HG02943 (cell line): ENCODE measurements around the gene RANBP2.
"Not testable (repeated sequence)": the region's sequence is repeated elsewhere in the genome, so short reads cannot be mapped to it uniquely, and the experiment has no call there.

Experiments
- ATAC-seq: cut with Tn5 transposase; IDR thresholded peaks from one replicate; pipeline ENCODE4 v1.9.1; 2021; ENCODE audit warnings: mild to moderate bottlenecking, low read depth, moderate library complexity; ENCODE audit not compliant: unreplicated experiment

The RANBP2 gene

DNA sequence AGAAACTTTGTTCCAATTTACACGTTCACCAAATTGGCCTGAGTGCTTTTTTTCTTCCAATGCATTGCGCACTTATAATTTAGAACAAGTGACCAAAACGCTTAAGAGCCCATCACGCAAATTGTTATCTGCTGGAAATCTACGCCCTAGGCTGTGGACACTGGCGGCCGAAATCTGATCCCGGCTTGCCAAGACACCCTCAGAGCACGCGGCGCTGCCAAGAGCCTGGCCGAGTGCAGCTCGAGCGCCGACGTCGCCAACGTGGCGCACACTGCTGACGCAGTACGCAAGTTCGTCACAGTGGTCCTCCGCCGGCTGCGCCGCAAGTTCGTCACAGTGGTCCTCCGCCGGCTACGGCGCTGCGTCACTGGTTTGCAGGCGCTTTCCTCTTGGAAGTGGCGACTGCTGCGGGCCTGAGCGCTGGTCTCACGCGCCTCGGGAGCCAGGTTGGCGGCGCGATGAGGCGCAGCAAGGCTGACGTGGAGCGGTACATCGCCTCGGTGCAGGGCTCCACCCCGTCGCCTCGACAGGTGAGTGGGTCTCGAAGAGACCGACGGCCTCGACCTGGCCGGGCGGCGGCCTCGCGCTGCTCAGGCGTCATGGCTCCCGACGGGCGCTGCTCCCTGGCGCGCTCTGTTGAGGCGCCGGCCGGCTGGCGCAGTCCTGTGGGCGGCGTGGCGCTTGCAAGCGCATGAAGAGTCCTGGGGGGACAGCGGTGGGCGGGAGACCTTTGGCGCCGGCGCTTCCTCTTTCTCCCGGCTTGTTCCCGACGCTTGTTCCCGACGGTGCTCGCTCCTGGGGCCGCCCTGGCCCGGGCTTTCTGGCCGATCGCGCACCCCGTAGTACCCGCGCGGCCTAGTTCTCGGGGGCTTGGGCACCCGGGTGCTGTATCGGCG, at the start of gene RANBP2:
RANBP2 (plus strand) TSS at position 334 of the 896 bp plus-strand sequence; CDS start at position 459, 125 bp downstream.
- ATAC-seq, result peak; percentile 98

DNA sequence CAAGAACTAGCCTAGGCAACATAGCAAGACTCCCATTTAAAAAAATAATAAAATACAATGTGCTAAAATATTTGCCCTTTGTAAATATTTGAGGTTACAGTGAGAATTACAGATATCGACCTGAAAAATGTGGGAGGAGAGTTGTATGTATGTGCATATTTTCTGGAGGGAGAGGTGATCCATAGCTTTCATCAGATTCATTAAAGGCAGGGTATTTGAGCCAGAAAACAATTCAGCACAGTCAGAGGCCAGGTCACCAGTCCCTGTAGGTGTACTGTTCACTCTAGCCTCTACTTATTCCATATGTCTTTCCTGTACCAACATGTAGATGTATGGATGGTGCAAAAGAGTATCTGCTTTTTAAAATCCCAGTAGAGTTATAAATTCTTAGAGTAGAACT, 49.0 kb upstream of the RANBP2 start:
- not testable (repeated sequence) for ATAC-seq

DNA sequence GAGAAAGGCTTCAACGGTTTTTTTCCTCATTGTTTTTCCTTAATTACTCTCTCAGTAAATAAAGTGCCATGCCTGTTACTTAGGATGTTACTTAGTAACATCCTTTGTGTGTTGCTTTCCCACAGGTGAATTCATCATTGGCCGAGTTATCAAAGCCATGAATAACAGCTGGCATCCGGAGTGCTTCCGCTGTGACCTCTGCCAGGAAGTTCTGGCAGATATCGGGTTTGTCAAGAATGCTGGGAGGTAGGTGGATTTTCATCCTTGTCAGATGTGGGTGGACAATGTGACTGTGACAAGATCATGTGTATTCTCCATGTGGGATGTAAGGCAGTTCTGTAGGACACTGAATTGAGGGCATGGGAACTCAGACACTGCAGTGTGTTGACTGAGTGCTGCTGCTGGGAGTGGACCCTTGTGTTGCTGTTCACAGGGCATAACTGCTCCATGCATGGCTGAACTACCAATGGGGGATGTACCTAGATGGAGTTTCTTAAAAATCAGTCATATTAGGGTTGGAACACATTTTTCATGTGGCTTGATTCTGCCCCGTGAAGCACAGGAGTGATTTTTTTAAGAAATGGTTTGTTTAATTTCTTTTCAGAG, 47.0 kb upstream of the RANBP2 start:
- ATAC-seq, result not testable (repeated sequence)

DNA sequence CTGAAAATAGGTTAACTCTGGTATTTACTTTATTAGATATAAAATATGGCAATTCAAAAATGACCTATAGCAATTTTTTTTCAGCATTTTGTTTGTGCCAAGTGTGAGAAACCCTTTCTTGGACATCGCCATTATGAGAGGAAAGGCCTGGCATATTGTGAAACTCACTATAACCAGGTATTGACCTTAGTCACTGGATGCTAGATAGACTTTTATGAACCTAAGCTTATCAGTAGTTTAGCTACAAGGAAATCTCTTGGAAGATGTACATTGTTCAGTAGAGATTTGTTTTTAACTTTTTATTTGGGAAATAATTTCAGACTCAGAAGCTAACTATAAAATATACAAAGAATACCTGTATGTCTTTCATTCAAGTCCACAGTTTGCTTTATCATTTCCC, 42.8 kb upstream of the RANBP2 start:
- not testable (repeated sequence) for ATAC-seq

DNA sequence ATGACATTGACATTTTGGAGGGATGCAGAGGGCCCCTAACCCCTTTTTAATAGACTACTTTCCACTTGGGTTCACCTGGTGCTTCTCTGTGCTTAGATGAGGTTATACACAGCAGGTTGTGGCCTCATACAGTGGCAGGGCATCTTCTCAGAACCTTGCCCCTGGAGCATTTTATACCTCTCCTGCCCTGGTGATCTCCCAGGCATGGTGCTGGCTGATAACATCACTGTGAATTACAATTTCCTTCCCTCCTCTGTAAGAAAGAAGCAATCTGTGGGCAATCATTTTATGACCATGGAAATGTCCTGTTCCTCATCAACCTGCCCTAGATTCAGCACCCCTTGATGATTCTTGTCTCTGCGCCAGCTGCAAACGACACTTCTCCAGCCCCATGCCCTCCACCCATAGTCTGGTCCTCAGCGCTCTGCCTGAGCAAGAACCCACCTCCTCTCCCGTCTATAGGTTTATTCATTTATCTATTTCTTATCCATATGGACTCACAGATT, 42.0 kb upstream of the RANBP2 start:
- ATAC-seq, result not testable (repeated sequence)

DNA sequence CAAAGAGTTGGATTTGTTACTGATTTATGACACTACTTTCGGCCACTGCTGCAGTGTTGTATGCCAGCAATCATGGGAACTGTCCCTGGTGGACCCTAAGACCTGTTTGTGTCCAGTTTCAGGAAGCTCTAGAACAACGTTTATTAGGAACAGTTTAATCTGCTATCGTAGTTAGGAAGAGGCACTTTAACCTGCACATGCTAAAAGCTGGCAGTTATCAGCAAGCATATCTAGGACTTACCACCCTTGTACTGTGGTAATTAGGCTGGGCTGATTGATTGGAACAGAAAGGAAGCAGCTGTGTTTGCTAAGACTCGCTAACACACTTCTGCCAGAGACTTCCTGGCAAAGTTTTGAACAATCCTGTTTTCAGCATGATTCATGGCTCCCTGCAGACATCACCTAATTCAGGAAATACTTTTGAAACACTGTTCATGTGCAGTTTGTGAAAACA, 41.1 kb upstream of the RANBP2 start:
- not testable (repeated sequence) for ATAC-seq

DNA sequence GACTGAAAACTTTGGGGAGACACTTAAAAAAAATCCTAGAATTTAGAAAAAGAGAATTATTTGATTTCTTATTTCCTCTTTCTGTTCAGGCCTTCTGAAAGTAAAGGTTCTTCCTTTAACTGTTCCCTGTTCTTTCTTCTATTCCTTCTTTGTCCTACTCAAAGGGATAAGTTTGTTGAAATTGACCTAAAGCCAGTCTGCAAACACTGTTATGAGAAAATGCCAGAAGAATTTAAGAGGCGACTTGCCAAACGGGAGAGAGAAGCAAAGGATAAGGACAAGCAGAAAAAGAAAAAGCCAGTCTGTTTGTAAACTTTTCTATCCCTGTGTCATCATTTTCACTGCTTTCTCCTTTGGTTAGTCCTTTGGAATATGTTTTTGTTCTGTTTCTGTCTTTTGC, 38.5 kb upstream of the RANBP2 start:
- not testable (repeated sequence) for ATAC-seq

DNA sequence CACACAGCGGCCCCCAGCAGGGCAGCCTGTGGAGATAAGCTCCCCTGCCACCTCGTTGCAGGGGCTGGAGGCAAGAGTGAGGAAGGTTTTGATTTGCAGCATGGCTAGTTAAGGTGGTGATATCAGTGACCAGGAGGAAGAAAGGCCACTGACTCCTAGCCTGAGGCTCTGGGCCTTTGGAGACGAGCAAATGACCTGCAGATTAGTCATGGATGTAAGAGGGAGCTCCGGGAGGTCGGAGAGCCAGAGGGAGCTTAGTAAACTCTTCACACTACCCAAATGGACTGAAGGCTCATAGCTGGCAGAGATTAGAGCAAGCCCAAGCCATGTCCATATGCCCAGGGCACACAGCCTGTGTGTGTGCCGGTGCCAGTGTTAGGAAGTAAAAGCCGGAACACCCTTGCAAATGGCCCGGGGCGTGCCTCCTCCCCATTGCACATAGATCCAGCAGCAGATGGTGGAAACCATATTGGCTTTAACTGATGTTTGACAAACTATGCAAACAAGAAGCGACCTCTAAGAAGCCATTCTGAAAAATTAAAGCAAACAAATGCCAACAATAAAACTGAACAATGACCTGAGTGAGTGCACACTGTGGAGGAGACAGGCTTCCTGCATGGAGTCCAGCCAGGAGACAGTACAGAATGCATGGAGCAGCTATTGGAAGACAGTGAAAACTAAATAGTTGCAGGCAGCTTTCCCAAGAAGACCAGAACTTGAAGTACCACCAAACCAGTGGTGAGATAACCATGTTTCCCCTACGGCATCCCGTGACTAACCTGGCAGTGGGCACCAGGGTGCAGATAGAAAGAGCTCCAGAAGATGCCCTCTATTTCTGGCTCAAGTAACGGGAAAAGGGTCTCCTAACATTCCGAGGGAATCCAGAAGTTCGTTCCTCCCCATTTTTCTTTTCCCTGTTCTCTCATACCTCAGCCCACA, 30.2 kb upstream of the RANBP2 start:
- ATAC-seq, result not testable (repeated sequence)

DNA sequence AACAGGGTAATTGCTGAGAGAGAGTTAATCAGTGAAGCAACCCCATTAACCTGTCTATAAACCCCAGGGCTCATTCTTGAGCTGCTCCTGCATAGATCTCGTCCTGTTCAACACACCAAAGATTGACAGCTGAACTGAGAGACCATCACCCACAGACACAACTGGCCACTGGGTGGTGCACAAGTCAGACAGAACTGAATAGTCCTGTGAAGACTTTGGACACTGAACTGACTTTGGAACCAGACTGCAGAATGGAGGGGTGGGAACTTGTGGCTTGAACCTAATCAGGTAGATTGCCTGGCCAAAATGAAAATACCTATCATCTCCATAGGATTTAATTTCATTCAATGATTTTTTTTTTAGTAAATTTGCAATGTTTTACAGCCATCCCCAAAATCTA, 29.3 kb upstream of the RANBP2 start:
- peak; percentile 80 for ATAC-seq

DNA sequence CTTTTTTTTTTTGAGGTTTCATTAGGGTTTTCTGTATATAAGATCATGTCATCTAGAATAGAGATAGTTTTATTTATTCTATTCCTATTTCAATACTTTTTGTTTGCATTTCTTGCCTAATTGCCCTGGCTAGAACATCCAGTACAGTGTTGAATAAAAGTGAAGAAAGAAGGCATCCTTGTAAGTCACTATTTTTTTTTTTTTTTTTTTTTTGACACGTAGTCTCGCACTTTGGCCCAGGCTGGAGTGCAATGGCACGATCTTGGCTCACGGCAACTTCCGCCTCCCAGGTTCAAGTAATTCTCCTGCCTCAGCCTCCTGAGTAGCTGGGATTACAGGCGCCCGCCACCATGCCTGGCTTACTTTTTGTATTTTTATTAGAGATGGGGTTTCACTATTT, 27.8 kb upstream of the RANBP2 start:
- ATAC-seq, result no peak

DNA sequence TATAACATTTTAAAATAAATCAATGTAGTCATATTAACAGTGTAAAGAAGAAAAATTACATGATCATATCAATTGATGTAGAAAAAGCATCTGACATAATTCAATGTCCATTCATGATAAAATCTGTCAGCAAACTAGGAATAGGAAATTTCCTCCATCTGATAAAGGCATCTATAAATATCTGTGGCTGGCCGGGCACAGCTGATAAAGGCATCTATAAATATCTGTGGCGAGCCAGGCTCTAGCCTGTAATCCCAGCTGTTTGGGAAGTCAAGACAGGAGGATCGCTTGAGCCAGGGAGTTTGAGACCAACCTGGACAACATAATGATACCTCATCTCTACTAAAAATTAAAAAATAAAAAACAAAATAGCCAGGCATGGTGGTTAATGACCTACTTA, 18.1 kb upstream of the RANBP2 start:
- no peak for ATAC-seq

DNA sequence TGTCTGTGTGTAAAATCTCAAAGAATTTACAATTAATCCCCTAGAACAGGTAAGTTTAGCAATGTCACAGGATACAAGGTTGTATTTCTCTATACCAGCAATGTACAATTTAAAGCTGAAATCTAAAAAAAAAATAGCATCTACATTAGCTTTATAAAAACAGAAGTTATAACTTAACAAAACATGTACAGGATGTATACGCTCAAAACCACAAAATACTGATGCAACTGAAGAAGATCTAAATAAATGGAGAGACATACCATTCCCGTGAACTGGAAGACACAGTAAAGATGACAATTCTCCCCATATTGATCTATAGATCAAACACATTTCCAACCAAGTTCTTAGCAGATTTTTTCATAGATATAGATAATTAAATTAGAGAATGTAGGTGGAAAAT, 17.5 kb upstream of the RANBP2 start:
- ATAC-seq, result no peak

DNA sequence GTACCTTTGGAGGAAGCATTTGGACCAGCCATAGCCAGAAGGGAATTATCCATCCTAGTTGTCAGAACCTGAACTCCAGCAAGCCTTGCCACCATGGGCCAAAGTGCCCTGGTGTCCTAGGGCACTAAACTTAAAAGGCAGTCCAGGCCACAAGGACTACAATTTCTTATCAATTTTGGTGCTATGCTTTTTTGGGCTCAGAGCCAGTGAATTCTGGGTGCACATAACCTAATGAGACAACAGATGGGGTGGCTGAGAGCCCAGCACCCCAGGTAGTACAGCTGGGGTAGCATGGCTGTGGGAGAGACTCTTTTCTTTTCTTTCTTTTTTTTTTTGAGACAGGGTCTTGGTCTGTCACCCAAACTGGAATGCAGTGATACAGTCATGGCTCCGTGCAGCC, 14.4 kb upstream of the RANBP2 start:
- no peak for ATAC-seq

DNA sequence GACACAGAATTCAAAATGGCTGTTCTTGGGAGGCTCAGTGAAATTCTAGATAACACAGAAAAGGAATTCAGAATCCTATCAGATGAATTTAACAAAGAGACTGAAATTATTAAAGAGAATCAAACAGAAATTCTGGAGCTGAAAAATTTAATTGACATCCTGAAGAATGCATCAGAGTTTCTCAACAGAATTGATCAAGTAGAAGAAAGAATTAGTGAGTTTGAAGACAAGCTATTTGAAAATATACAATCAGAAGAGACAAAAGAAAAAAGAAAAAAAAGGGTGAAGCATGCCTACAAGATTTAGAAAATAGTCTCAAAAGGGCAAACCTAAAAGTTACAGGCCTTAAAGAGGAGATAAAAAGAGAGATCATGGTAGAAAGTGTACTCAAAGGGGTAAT, 12.0 kb upstream of the RANBP2 start:
- ATAC-seq, result no peak

DNA sequence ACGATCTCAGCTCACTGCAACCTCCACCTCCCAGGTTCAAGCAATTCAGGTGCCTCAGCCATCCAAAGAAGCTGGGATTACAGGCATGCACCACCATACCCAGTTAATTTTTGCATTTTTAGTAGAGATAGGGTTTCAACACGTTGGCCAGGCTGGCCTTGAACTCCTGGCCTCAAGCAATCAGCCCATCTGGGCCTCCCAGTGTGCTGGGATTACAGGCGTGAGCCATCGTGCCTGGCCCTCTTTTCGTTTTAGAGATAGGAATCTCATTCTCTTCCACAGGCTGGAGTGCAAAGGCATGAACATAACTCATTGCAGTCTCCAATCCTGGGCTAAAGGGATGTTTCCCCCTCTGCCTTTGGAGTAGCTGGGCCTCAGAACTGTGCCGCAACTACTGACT, 2.3 kb upstream of the RANBP2 start:
- ATAC-seq, result not testable (repeated sequence)

DNA sequence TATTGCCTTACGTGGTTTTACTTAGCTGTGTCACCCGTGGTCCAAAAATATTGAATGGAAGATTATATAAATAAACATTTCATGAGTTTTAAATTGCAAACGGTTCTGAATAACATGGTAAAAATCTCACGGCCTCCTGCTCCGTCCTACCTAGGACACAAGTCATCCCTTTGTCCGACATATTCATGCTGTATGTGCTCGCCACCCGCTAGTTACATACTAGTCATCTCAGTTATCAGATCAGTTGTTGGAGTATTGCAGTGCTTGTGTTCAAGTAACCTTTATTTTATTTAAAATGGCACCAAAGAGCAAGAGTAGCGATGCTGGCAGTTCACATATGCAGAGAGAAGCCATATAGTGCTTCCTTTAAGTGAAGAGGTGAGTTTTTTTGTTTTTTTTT, 6.8 kb downstream of the RANBP2 start:
- ATAC-seq, result not testable (repeated sequence)

DNA sequence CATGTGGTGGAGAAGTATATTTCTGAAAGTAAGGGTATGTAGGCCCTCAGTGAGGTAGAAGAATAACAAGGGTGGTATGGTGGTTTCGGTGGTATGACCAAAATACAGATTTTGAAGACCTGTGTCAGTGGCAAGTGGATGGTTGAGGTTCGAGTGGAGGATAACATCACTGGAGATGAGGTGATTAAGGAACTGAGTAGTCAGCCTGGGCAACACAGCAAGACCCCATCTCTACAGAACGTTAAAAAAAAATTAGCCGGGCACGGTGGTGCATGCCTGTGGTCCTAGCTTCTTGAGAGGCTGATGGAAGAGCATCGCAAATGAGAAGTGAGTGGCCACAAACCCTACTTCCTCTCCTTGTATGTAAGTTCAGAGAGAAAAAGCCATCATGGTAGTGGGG, 15.4 kb downstream of the RANBP2 start:
- ATAC-seq, result not testable (repeated sequence)

DNA sequence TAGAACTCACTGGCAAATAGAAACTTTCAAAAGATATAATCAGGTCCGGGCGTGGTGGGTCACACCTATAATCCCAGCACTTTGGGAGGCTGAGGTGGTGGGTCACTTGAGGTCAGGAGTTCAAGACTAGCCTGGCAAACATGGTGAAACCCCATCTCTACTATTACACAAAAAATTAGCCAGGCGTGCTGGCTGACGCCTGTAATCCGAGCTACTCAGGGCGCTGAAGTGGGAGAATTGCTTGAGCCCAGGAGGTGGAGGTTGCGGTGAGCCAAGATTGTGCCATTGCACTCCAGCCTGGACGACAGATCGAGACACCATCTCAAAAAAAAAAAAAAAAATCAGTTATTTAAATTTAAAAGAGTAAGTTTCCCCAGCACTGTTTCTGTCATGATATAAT, 38.7 kb downstream of the RANBP2 start:
- ATAC-seq, result not testable (repeated sequence)

DNA sequence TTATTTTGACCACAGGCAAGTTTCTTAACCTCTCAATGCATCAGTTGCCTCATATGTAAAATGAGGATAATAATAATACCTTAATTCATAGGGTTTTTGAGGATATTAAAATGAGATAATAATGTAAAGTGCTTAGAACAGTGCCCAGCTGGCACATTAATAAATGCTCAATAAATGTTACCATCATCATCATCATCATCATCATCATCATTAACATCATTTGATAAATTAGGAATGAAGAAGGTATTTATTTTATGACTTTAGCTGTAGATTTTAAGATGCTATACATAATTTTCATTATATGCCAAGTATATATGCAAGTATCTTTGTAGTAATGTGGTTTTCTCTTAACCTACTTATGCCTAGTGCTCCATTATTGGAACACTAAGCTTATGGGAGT, 43.3 kb downstream of the RANBP2 start:
- ATAC-seq, result not testable (repeated sequence)

DNA sequence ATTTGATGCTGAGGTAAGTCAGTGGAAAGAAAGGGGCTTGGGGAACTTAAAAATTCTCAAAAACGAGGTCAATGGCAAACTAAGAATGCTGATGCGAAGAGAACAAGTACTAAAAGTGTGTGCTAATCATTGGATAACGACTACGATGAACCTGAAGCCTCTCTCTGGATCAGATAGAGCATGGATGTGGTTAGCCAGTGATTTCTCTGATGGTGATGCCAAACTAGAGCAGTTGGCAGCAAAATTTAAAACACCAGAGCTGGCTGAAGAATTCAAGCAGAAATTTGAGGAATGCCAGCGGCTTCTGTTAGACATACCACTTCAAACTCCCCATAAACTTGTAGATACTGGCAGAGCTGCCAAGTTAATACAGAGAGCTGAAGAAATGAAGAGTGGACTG, 47.4 kb downstream of the RANBP2 start:
- ATAC-seq, result not testable (repeated sequence)
